H1 (cell line): Measurements from ENCODE around the gene CLCC1. TPM values are rescaled to one million over a fixed set of nuclear protein-coding genes. Genes with fewer than 3 reads are reported as not detected.

ENCODE experiments used
- CTCF ChIA-PET: fragments of 300-600 bp; sonication (Branson Sonifier 250); formaldehyde crosslinking; loops from one replicate; lab custom pipeline; 2021; ENCODE audit not compliant: partially characterized antibody; lab: Charles Lee
- POLR2A ChIA-PET: fragments of 300-600 bp; sonication (Branson Sonifier 250); formaldehyde crosslinking; loops from one replicate; lab custom pipeline; 2021; ENCODE audit warnings: inconsistent platforms; ENCODE audit not compliant: partially characterized antibody; lab: Charles Lee
- DNase-seq, 2 experiments: peaks; one replicate each; pipeline versions ENCODE4 v3.0.0 to v3.0.0-alpha.2; 2010 to 2022; ENCODE audit warnings: low spot score in 2 of 2, low read depth in 1 of 2, mixed read lengths in 1 of 2
- FAIRE-seq: peaks from 2 replicates; lab custom pipeline; 2011; peaks lifted over from hg19 to GRCh38; lab: Jason Lieb, UNC
- H2AFZ ChIP-seq: 2 replicates; pipeline ENCODE4 v1.8.1; 2012; ENCODE audit warnings: low read length, inconsistent platforms
- H2AK5ac ChIP-seq: 2 replicates; pipeline ENCODE4 v1.6.1; 2013; ENCODE audit warnings: low read depth, low read length
- H2BK120ac ChIP-seq: replicated peaks from 2 replicates; pipeline ENCODE3; 2013; ENCODE audit warnings: low read depth, low read length, inconsistent platforms
- H2BK12ac ChIP-seq: 2 replicates; pipeline ENCODE4 v1.6.1; 2013; ENCODE audit warnings: low read depth, low read length
- H2BK15ac ChIP-seq: 2 replicates; pipeline ENCODE4 v1.6.1; 2013; ENCODE audit warnings: low read length
- H2BK20ac ChIP-seq: 2 replicates; pipeline ENCODE4 v1.6.1; 2013; ENCODE audit warnings: low read length
- H2BK5ac ChIP-seq: 2 replicates; pipeline ENCODE4 v1.6.1; 2013; ENCODE audit warnings: low read depth, low read length
- H3K14ac ChIP-seq: 2 replicates; pipeline ENCODE4 v1.6.1; 2013; ENCODE audit warnings: inconsistent platforms; ENCODE audit not compliant: insufficient read length
- H3K18ac ChIP-seq: 2 replicates; pipeline ENCODE4 v1.6.1; 2013; ENCODE audit warnings: low read length; ENCODE audit errors: extremely low read depth
- H3K23ac ChIP-seq: 2 replicates; pipeline ENCODE4 v1.6.1; 2013; ENCODE audit warnings: inconsistent platforms; ENCODE audit not compliant: insufficient read length
- H3K23me2 ChIP-seq: 2 replicates; pipeline ENCODE4 v1.6.1; 2013; ENCODE audit warnings: low read depth, low read length
- H3K27ac ChIP-seq: 2 replicates; pipeline ENCODE4 v1.6.1; 2011; ENCODE audit warnings: low read depth, low read length, inconsistent platforms
- H3K27me3 ChIP-seq, 4 experiments: replicated peaks in 1 of 4; 1 replicate in 1 of 4; 2 replicates in 3 of 4; pipeline versions ENCODE4 v1.6.1 to v1.8.1; 2011 to 2013; ENCODE audit warnings: low read length in 3 of 4, mild to moderate bottlenecking in 3 of 4, inconsistent platforms in 2 of 4, mixed read lengths in 2 of 4, moderate library complexity in 1 of 4; ENCODE audit not compliant: control insufficient read depth in 3 of 4, insufficient read depth in 3 of 4; ENCODE audit errors: extremely low read depth in 1 of 4
- H3K36me3 ChIP-seq, 4 experiments: 2 replicates each; pipeline versions ENCODE4 v1.6.1 to v1.8.1; 2011 to 2013; ENCODE audit warnings: mild to moderate bottlenecking in 4 of 4, low read length in 3 of 4, moderate library complexity in 2 of 4, control low read depth in 1 of 4, inconsistent platforms in 1 of 4; ENCODE audit not compliant: insufficient read depth in 4 of 4, control insufficient read depth in 2 of 4
- H3K4ac ChIP-seq: replicated peaks from 2 replicates; pipeline ENCODE3; 2013; ENCODE audit warnings: low read length, low read depth, mixed read lengths, inconsistent platforms; ENCODE audit not compliant: insufficient read length
- H3K4me1 ChIP-seq, 4 experiments: replicated peaks in 1 of 4; 1 replicate in 1 of 4; 2 replicates in 3 of 4; pipeline versions ENCODE4 v1.6.1 to v1.8.1; 2011 to 2013; ENCODE audit warnings: low read length in 3 of 4, inconsistent platforms in 2 of 4, mixed read lengths in 1 of 4; ENCODE audit not compliant: insufficient read depth in 4 of 4, control insufficient read depth in 3 of 4
- H3K4me2 ChIP-seq, 2 experiments: 2 replicates each; pipeline versions ENCODE4 v1.6.1 to v1.8.1; 2011 to 2013; ENCODE audit warnings: low read depth in 2 of 2, low read length in 2 of 2, control low read depth in 1 of 2, inconsistent platforms in 1 of 2, mild to moderate bottlenecking in 1 of 2; ENCODE audit not compliant: insufficient read depth in 1 of 2
- H3K4me3 ChIP-seq, 4 experiments: fragments of 200-600, 300-600 bp in 1 of 4; sonication (generic), shearing (Covaris generic), sonication (Bioruptor Twin) in 1 of 4; 2 replicates each; pipeline versions ENCODE4 v1.5.1 to v1.8.1; 2011 to 2016; ENCODE audit warnings: low read length in 4 of 4, low read depth in 3 of 4, control low read depth in 2 of 4, inconsistent platforms in 2 of 4, mild to moderate bottlenecking in 2 of 4, mixed read lengths in 1 of 4, moderate library complexity in 1 of 4; ENCODE audit not compliant: insufficient read depth in 2 of 4; ENCODE audit errors: extremely low read depth in 1 of 4
- H3K56ac ChIP-seq: replicated peaks from 2 replicates; pipeline ENCODE3; 2013; ENCODE audit warnings: low read depth, mild to moderate bottlenecking, mixed read lengths, low read length, inconsistent platforms; ENCODE audit not compliant: insufficient read length
- H3K79me1 ChIP-seq: 2 replicates; pipeline ENCODE4 v1.6.1; 2013; ENCODE audit warnings: low read depth, low read length, control low read depth
- H3K79me2 ChIP-seq, 2 experiments: 2 replicates each; pipeline versions ENCODE4 v1.6.1 to v1.8.1; 2012 to 2013; ENCODE audit warnings: low read length in 2 of 2, mild to moderate bottlenecking in 2 of 2, inconsistent platforms in 1 of 2; ENCODE audit not compliant: insufficient read depth in 2 of 2, control insufficient read depth in 1 of 2
- H3K9ac ChIP-seq, 4 experiments: replicated peaks in 1 of 4; 1 replicate in 1 of 4; 2 replicates in 3 of 4; pipeline versions ENCODE4 v1.6.1 to v1.8.1; 2011 to 2013; ENCODE audit warnings: low read depth in 3 of 4, low read length in 3 of 4, control low read depth in 2 of 4, mild to moderate bottlenecking in 2 of 4, moderate library complexity in 2 of 4, inconsistent platforms in 1 of 4; ENCODE audit errors: extremely low read depth in 1 of 4
- H3K9me3 ChIP-seq, 2 experiments: 2 replicates each; pipeline versions ENCODE4 v1.6.1 to v1.8.1; 2012 to 2013; ENCODE audit warnings: mild to moderate bottlenecking in 2 of 2, moderate library complexity in 2 of 2, control low read depth in 1 of 2, inconsistent platforms in 1 of 2, low read depth in 1 of 2, low read length in 1 of 2, mixed read lengths in 1 of 2; ENCODE audit not compliant: insufficient read depth in 2 of 2
- H4K20me1 ChIP-seq, 2 experiments: replicated peaks in 1 of 2; 2 replicates each; pipeline versions ENCODE3 to v1.8.1; 2011 to 2013; ENCODE audit warnings: inconsistent platforms in 2 of 2, low read length in 2 of 2, mild to moderate bottlenecking in 1 of 2; ENCODE audit not compliant: insufficient read depth in 2 of 2, control insufficient read depth in 1 of 2
- H4K5ac ChIP-seq: 2 replicates; pipeline ENCODE4 v1.6.1; 2013; ENCODE audit warnings: low read length, low read depth, mixed read lengths, inconsistent platforms; ENCODE audit not compliant: insufficient read length
- H4K8ac ChIP-seq: 2 replicates; pipeline ENCODE4 v1.8.0; 2013; ENCODE audit warnings: mild to moderate bottlenecking, moderate library complexity, low read length, inconsistent platforms; ENCODE audit not compliant: insufficient read depth; ENCODE audit errors: extremely low read depth
- H4K91ac ChIP-seq: replicated peaks from 2 replicates; pipeline ENCODE3; 2013; ENCODE audit warnings: low read length, mixed read lengths, inconsistent platforms; ENCODE audit not compliant: insufficient read length
- ASH2L ChIP-seq: fragments of 200-600, 300-600 bp; sonication (generic); IDR thresholded peaks from one replicate; pipeline ENCODE4 v1.7.1; 2017; ENCODE audit warnings: low read length
- ATF2 ChIP-seq: IDR thresholded peaks from 2 replicates; pipeline ENCODE4 v1.6.1; 2012; ENCODE audit warnings: low read length, inconsistent platforms
- BRCA1 ChIP-seq: IDR thresholded peaks from 2 replicates; pipeline ENCODE4 v1.6.1; 2012; ENCODE audit warnings: low read depth, low read length, improper control_type of control experiment
- EGR1 ChIP-seq: IDR thresholded peaks from 2 replicates; pipeline ENCODE4 v1.6.1; 2011; ENCODE audit warnings: low read depth, low read length, borderline replicate concordance
- GTF2F1 ChIP-seq: IDR thresholded peaks from 2 replicates; pipeline ENCODE4 v1.6.1; 2012; ENCODE audit warnings: low read depth, low read length, improper control_type of control experiment, borderline replicate concordance
- KDM4A ChIP-seq: IDR thresholded peaks from one replicate; pipeline ENCODE4 v1.7.1; 2012; ENCODE audit warnings: low read depth, mild to moderate bottlenecking, moderate library complexity, low read length, inconsistent platforms; ENCODE audit not compliant: severe bottlenecking
- KDM5A ChIP-seq: fragments of 200-600 bp; IDR thresholded peaks from 2 replicates; pipeline ENCODE4 v1.7.1; 2012; ENCODE audit warnings: mild to moderate bottlenecking, low read length, inconsistent platforms, mixed read lengths
- MAFK ChIP-seq: IDR thresholded peaks from 2 replicates; pipeline ENCODE4 v1.6.1; 2012; ENCODE audit warnings: low read depth, mild to moderate bottlenecking, improper control_type of control experiment, low read length
- NRF1 ChIP-seq: IDR thresholded peaks from 2 replicates; pipeline ENCODE4 v1.6.1; 2011; ENCODE audit warnings: mild to moderate bottlenecking, low read depth, low read length, improper control_type of control experiment
- SP2 ChIP-seq: IDR thresholded peaks from 2 replicates; pipeline ENCODE4 v1.6.1; 2012; ENCODE audit warnings: mild to moderate bottlenecking, low read length, inconsistent platforms
- SUZ12 ChIP-seq: fragments of 200-600 bp; sonication (generic); IDR thresholded peaks from 2 replicates; pipeline ENCODE4 v1.6.1; 2012; ENCODE audit warnings: mild to moderate bottlenecking, inconsistent platforms, low read length, moderate library complexity, mixed read lengths
- TBP ChIP-seq: IDR thresholded peaks from 2 replicates; pipeline ENCODE4 v1.6.1; 2011; ENCODE audit warnings: low read depth, low read length, improper control_type of control experiment
- TCF12 ChIP-seq: IDR thresholded peaks from 2 replicates; pipeline ENCODE4 v1.6.1; 2011; ENCODE audit warnings: low read depth, mild to moderate bottlenecking, low read length
- WGBS, 2 experiments: shearing (Covaris generic) in 1 of 2; methylation state at CpG; one replicate each; pipeline versions ENCODE4 v1.1.6 to v1.1.7; 2013 to 2015; ENCODE audit warnings: low lambda C conversion rate in 2 of 2, mixed read lengths in 2 of 2, inconsistent platforms in 1 of 2, low coverage in 1 of 2, missing lambda C conversion rate in 1 of 2; ENCODE audit not compliant: insufficient replicate concordance in 2 of 2, insufficient coverage in 1 of 2, insufficient read length in 1 of 2; ENCODE audit errors: extremely low coverage in 1 of 2, missing lambda C conversion rate in 1 of 2; 5-methylcytosine and 5-hydroxymethylcytosine counted together
- polyA plus RNA-seq, 7 experiments: library from polyadenylated mRNA; depleted of rRNA in 3 of 7; stranded (reverse) in 5 of 7; unstranded in 2 of 7; fragments of >200 nt in 5 of 7; fragments of 200-250 nt in 2 of 7; gene quantifications; 1 replicate in 5 of 7; 2 replicates in 1 of 7; 4 replicates in 1 of 7; pipeline versions ENCODE4 v1.2.1 to v1.2.3, GENCODE V29; 2011 to 2013; ENCODE audit warnings: missing spikeins in 2 of 7, mixed read lengths in 2 of 7
- total RNA-seq: library from RNA; stranded (reverse); fragmentation: NEBNext Ultra II Directional; extraction: Animal tissue kit (Norgen Biotek cat#: 25700); gene quantifications from 2 replicates; pipeline ENCODE4 v1.2.1, GENCODE V29; 2021

The CLCC1 gene
- total and polyA plus RNA-seq, 2 of the 8 experiments (the other 6 are each of a cell fraction or from before 2014, with no cell fraction given) = 8.1 to 23.8 TPM

- Histone ChIP-seq H2BK15ac (no peak overlapping the region), H3K4me3 (no peak overlapping the region), H3K27ac (no peak overlapping the region), H3K79me2 (no peaks in the 10 kb centered on the region), H3K56ac (no peak overlapping the region), H3K9ac (no peak overlapping the region), H2BK20ac (no peak overlapping the region), H4K20me1 (no peaks in the 10 kb centered on the region), H4K5ac (no peak overlapping the region), H2BK120ac (no peak overlapping the region), H4K8ac (no peak overlapping the region), H3K4ac (no peak overlapping the region), H3K4me2 (no peak overlapping the region), H3K27me3 (no peaks in the 10 kb centered on the region), H2AFZ (no peak overlapping the region), H2BK12ac (no peak overlapping the region), H4K91ac (no peak overlapping the region), H3K23me2 (peaks cover 2% of the 10 kb centered on the region; the same call in 1 of the 2 replicates), H2AK5ac (no peak overlapping the region), H3K18ac (no peak overlapping the region), H2BK5ac (no peak overlapping the region), H3K79me1 (no peaks in the 10 kb centered on the region), H3K14ac (no peak overlapping the region), H3K9me3 (peaks cover 0 to 3% of the 10 kb centered on the region in 2 experiments; a peak in 1 of 4 replicates), H3K36me3 (no peaks in the 10 kb centered on the region; a peak in 1 of 8 replicates), H3K4me1 (no peaks in the 10 kb centered on the region), H3K23ac (no peak overlapping the region)
- DNase-seq (no peak), FAIRE-seq (no peak)
- ChIA-PET POLR2A (interaction anchor here (0.6 to 1.0 kb wide), 2 partner anchors 32 to 289 kb away, joined by 3 read pairs; no protein-coding TSS in a partner anchor), CTCF (interaction anchor here (1.2 kb wide), 1 partner anchor 8 kb away, joined by 5 read pairs; no protein-coding TSS in a partner anchor)
- WGBS, 2 experiments = 61% methylated on average over 4 of the region's 4 CpGs; no CpG with 5 or more reads in 1 of the 2 experiments
- TF ChIP-seq ATF2 (no peak), SP2 (no peak), GTF2F1 (no peak), SUZ12 (no peak), EGR1 (no peak), ASH2L (no peak), KDM5A (no peak), MAFK (no peak), KDM4A (no peak), NRF1 (no peak), TCF12 (no peak), TBP (no peak), BRCA1 (no peak)
Measured at GRCh38 chr1:108983114-108983513, 19.8 kb upstream of the CLCC1 start.
